Peyer's patch (tissue), 4 donors: Measurements from ENCODE around the gene SERINC2.

Source experiments
- CTCF ChIP-seq, 6 experiments: fragments of 450-650 bp in 4 of 6; fragments of 200-600 bp in 2 of 6; sonication (generic) in 1 of 6; IDR thresholded peaks; one replicate each; pipeline ENCODE4 v1.5.1; 2017 to 2019; ENCODE audit warnings: antibody characterized with exemption in 6 of 6, mild to moderate bottlenecking in 3 of 6, moderate library complexity in 1 of 6
- POLR2A ChIP-seq, 2 donors: fragments of 450-650 bp; IDR thresholded peaks; one replicate each; pipeline ENCODE4 v1.5.1; 2017; ENCODE audit warnings: antibody characterized with exemption in 2 of 2, mild to moderate bottlenecking in 2 of 2, moderate library complexity in 2 of 2

- no peak for TF ChIP-seq CTCF (IDR thresholded peaks at IDR 0.05)
- no peak for TF ChIP-seq POLR2A (IDR thresholded peaks at IDR 0.05)
Measured at GRCh38 chr1:31441073-31441472, 28.1 kb downstream of the SERINC2 start.
